HK-2 (cell line): Measurements from ENCODE around the gene PADI1.
"Not testable (repeated sequence)": the region's sequence is repeated elsewhere in the genome, so short reads cannot be mapped to it uniquely, and the experiment has no call there.

ENCODE experiments used
- DNase-seq: peaks from one replicate; pipeline ENCODE4 v3.0.0-alpha.2; 2018; ENCODE audit not compliant: unreplicated experiment

The PADI1 gene

DNA sequence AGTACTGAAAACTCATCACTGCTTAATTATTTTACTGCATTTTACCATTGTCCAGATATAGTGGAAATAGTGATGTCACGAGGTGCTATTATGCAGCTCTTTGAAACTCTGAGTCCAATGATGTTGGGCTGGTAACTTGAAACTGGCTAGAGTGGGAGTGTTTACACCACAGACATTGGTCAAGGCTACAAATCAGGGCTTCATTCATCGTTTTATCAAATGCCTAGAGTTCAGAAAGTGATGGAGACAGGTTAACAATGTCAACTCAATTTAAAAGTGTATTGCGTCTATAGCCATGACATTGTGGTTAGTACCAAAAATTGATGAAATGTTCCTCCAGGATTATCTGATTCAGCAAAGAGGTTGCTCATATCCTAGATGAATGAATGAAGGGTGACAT lies 12.7 kb downstream of the PADI1 start:
- DNase-seq, result no peak

DNA sequence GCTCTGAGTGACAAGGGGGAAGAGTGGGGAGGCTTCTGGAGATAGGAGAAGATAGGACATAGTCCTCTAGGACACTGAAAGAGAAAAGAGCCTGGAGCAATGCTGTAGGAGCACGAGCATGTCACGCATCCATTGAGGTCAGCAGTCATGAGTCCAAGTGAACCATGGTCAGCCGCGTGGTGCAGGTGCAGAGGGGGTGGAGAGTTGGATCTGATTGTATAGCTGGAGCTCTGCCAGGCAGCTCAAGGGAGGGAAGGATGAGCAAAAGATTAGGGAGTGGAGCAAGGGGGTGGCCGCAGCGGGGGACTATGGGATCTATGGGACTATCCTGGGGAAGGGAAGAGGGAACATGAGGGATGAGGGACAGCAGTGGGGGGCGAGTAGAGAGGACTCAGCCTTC lies 14.0 kb downstream of the PADI1 start:
- no peak for DNase-seq

DNA sequence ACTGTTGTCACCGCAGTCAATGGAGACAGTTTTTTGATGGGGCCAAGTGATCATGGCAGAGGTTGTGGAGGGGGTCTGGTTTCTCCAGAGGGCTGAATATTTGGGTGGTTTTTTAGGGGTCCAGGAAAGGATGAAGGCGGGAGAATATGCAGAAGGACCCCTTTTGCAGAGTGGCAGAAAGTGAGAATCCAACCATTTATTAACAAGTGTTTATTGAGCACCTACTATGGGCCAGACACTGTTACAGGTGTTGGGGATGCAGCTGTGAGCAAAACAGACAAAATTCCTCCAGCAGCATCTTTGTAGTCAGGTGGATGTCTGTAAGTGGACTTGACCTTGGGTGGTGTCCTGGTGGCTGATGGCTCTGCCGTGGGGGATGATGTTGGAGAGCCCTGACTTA lies 15.4 kb downstream of the PADI1 start:
- no peak for DNase-seq

DNA sequence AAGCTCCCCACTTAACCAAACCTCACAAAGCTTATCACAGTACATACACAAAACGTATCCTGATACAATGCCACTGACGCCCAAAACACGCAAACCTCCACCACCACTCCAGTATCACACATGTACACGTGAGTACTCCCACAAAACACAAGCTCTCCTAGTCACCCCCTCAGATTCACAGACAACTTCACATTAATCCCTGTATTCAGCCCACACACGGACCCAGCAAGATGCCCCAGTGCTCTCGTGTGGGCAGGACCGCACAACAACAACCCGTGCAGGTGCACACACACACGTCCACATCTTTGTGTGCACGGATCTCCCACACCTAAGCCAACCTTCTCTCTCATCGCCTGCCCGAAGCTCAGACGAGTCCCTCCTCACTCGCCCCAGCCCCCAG lies 17.6 kb downstream of the PADI1 start:
- DNase-seq, result no peak

DNA sequence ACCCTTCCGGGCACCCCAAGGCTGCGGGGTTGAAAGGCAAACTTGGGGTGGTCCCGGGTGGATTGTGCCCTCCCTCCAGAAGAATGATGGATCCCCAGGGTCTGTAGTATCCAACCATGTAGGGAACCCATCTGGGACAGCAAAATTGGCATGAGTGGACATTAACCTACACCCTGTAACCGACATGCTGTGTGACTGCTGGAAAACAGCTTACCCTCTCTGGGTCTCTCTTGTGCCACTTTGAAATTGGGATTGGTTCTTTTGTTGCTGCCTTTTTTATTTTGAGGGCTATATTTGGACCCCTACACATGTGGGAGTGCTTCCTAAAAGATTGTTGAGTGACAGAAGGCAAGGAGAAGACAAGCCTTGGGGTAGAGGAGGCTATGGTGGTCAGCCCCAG lies 19.5 kb downstream of the PADI1 start:
- DNase-seq, result no peak

DNA sequence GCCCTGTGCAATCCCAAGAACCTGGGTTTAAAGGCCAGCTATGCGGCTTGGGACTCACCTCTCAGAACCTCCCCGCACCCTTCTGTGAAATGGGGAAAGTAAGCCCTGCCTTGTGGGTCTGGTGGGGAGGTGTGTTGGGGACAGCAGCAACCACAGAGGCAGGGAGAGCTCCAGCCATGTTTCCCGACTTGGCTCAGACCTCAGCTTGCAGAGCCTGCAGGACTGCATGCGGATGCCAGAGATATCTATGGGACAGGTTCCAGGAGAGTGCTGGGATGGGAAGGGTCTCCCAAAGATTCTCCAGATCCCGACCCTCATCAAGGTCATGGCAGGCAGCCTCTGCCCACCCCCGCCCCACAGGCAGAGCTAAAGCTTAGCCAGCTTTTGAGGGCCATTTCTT lies 20.2 kb downstream of the PADI1 start:
- DNase-seq, result no peak

DNA sequence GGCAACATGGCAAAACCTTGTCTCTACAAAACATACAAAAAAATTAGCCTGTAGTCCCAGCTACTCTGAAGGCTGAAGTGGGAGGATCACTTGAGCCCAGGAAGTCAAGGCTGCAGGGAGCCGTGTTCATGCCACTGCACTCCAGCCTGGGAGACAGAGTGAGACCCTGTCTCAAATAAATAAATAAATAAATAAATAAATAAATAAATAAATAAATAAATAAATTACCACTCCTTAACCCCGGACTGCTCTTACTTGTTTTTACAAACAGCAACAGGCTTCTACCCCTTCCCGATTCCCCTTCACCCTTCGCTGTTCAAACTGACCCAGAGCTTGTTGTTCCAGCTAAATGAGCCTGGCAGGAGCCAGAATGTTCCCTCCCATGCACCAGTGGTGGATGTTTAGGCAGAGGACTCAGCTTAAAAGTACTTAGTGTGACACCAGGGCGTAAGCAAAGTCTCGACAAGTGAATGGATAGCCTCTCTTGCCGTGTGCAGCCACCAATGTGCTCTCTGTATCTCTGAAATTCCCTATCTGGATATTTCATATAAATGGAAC lies 22.5 kb downstream of the PADI1 start:
- no peak for DNase-seq

DNA sequence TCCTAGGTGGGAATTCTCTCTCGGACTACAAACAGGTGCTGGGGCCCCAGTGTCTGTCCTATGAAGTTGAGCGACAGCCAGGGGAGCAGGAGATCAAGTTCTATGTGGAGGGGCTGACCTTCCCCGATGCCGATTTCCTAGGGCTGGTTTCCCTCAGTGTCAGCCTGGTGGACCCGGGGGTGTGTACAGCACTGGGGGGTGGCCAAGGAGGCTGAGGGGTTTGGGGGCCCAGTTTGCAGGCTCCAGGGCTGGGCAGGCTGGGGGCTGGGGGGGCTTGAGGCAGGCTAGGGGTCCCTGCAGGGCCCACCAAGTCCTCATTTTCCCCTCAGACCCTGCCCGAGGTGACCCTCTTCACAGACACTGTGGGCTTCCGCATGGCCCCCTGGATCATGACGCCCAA lies 23.7 kb downstream of the PADI1 start:
- no peak for DNase-seq

DNA sequence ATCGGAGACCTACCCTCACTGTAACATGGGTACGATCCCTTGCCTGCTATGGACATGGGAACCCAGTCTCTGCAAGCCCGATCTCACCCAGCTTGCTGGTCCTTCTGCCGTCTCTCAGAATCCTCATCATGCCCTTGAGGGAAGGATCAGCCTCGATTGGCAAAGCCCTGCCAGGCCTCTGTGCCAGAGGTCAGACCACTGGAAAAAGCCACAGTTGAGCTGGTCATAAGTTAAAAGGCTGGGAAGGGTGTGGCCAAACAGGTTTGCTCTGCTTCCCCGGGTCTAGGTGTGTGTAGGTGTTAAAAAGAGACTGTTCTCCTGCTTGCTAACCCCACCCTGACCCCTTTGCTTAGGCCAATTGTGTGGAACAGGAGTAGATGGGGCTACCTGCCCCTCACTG lies 24.5 kb downstream of the PADI1 start:
- DNase-seq, result no peak

DNA sequence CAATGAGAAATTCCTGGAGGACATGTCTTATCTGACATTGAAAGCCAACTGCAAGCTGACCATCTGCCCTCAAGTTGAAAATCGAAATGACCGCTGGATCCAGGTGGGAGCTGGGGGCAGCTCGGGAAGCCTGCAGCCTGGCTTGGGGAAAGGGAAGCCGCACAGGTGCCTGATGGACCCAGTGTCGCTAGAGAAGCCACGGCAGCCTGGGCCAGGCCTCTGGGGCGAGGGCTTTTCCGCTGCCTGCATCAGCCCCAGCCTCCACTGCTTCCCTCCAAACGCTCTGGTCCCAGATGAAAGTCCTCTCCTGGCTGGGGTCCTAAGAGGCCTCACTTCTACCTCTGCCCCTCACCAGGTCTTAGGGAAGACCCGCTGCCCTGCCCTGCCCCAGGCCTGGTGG lies 25.2 kb downstream of the PADI1 start:
- no peak for DNase-seq

DNA sequence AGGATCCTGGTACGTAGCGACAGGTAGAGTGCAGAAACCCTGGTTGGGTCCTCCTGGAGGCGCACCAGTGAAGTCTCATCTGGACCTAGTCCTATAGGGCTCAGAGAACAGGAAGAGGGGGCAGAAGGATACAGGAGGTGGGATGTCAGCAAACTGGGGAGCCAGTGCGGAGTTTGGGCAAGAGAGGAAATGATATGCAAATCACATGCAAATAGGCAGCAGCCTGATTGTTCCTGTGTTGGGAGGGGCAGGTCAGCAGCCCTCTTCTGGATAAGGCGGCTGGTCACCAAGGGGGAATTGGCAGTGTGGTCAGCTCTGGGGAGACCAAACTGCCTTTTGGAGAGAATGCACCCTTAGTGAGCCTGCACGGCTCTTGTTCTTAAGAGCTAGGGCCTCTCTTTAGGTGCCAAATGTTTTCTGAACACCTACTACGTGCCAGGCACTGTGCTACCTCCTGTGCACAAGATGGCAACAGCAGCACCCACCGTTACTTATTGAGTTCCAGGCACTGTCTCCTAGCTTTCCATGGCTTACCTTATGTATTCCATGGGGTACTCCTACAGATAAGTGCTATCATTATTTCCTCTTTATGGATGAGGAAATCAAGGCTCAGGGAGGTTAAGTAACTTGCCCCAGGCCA lies 25.9 kb downstream of the PADI1 start:
- no peak for DNase-seq

DNA sequence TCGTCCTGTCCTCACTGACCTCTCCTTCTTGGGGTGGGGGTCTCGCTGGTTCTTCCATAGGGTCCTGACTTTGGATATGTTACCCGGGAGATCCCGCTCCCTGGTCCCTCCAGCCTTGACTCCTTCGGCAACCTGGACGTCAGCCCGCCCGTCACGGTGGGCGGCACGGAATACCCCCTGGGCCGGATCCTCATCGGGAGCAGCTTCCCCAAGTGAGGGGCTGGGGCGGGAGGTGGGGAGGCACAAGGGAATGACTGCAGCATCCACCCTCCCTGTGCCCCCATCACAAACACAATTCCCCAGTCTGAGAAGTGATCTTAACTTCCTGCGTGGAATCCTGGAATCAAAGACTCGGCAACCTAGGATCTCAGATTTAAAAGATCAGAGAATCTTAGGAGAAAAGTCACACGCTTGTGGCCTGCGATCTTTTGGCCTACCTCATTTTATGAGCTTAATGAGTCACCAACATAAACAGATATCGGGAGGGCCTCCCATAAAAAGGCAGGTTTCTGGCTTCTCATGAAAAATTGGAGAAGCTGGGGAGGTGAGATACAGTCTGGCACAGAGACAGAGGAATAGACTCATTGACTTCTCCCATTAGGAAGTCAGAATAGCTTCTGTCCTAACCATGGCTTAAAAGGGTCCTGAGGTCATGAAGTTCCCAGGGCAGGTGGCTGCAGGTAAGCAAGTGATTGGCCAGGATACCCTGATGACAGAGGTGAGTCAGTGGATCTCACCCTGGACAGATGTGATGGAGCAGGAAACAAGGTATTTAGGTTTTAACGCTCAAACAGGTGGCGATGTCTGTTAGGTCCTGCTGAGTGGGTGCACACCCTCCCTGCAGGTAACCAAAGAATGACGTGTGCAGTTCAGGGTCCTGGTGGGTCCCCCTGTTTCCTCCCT lies 28.1 kb downstream of the PADI1 start:
- DNase-seq, result peak; percentile 70

DNA sequence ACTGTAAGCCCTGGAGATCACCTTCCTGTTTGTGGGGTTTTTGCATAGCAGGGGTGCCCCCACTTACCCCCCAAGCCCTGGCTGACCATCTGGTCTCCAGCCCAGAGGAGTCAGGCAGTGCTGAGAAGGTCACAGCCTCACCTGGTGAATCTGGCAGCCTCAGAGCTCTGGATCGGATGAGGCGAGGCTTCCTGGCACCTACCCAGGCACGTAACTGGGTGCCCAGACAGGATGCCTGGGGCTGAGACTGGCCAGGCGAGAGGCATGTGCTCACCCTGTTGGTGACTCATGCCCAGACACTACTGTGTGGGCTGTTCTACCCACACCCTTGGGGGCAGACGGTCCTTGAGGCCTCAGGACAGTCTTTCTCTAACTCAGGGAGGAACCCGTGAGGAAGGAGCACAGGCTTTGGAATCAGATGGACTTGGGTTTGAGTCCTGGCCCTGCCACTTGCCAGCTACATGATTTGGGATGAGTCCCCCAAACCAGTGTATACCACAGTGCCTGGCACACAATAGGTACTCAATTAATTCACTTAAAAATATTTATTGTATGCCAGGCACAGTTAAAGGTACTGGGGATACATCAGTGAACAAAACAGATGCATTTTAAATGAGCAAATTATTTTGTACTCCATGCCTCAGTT lies 28.9 kb downstream of the PADI1 start:
- peak; percentile 97 for DNase-seq

DNA sequence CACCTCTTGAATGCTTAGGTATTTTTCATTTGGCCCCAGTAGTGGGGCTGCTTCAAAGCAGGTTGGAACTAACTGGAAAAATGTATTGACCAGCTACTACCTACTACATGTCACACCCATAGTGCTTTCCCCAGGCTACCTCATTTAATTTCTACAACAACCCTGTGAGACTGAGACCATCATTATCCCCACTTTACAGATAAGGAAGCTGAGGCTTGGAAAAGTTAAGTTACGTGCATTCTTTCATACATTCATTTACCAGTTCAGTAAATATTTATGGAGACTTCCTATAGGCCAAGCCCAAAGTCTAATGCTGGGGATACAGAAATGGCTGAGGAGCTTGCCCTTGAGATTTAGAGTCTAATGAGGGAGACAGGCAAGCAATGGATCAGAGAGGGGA lies 29.5 kb downstream of the PADI1 start:
- no peak for DNase-seq

DNA sequence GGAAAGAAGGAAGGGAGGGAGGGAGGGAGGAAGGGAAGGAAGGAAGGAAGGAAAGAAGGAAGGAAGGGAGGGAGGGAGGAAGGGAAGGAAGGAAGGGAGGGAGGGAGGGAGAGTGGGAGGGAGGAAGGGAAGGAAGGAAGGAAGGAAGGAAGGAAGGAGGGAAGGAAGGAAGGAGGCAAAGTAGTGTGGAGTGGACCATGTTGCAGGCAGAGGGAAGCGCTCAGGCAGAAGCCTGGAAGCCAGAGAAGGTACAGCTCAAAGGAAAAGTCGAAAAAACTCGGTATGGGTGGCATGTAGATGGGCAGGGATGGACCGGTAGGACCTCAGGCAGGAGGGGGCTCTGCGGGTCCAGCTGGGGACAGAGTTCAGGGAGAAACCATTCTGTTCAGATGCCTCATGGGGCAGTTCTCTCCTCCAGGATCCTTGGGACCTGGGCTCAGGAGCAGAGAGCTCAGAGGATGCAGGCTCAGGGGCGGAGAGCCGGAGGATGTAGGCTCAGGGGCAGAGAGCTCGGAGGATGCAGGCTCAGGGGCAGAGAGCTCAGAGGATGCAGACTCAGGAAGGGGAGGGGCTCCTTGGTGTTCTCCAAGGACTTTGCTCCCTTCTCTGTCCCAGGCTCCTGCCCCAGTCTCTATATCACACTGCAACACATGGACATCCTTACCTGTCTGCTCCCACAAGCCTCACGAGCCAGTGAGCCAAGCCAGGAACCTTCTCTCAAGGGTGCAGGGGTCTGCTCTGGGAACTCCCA lies 30.4 kb downstream of the PADI1 start:
- no peak for DNase-seq

DNA sequence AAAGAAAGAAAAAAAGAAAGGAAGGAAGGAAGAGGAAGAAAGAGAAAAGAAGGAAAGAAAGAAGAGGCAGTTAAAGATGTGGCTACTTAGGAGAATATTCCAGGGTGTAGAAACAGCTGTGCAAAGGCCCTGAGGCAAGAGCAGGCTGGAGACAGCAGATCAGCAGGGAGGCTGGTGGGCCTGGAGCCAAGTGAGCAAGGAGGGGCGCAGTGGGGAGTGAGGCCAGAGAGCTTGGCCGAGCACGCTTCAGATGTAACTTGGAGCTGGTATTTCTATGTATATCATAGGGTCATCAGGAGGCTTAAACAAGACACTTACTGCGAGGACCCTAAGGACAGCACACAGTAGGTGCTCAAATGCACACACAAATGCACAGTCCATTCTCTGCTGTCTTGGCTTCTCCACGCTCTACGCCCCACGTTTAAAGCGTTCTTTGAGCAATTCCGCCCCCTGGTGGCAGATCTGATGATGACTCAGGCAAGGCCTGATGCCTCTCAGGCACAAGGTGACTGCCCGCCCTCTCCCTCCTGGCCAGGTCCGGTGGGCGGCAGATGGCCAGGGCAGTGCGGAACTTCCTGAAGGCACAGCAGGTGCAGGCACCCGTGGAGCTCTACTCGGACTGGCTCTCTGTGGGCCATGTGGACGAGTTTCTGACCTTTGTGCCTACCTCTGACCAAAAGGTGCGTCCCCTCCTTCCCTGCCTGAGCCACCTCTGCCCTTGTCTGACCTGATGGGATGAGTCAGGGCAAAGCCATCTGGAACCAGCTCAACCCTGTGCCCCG lies 32.0 kb downstream of the PADI1 start:
- DNase-seq, result peak; percentile 97

DNA sequence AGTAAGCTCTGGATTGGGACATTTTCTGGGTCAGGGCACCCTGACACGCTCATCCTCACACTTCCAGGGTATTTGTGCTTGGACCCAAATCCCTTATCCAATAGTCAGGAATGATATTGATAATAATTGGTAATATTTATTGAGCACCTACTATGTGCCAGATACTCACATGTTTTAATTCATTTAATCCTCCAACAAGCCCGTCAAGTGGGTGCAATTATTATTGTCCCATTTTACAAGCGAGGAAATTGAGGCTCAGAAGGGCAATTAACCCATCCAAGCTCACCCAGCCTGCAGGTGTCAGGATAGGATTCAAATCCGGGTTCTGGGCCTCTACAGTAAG lies 32.6 kb downstream of the PADI1 start:
- DNase-seq, result no peak

DNA sequence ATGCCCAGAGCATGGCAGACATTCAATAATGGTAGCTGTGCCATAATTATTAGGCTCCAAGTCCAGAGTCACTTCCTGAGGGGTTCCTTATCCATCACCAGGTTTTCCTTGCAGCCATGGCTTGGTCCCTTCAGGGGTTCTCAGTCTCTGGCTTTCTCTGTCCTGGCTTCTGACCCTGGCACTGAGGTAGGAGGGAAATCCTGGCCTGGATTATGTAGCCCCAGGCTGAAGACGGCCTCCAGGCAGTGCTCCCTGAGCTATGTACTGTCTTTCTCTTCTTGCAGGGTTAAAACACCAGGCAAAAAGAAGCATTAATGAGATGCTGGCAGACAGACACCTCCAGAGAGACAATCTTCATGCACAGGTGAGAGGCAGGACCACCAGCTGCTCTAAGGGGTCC lies 34.5 kb downstream of the PADI1 start:
- peak; percentile 63 for DNase-seq

DNA sequence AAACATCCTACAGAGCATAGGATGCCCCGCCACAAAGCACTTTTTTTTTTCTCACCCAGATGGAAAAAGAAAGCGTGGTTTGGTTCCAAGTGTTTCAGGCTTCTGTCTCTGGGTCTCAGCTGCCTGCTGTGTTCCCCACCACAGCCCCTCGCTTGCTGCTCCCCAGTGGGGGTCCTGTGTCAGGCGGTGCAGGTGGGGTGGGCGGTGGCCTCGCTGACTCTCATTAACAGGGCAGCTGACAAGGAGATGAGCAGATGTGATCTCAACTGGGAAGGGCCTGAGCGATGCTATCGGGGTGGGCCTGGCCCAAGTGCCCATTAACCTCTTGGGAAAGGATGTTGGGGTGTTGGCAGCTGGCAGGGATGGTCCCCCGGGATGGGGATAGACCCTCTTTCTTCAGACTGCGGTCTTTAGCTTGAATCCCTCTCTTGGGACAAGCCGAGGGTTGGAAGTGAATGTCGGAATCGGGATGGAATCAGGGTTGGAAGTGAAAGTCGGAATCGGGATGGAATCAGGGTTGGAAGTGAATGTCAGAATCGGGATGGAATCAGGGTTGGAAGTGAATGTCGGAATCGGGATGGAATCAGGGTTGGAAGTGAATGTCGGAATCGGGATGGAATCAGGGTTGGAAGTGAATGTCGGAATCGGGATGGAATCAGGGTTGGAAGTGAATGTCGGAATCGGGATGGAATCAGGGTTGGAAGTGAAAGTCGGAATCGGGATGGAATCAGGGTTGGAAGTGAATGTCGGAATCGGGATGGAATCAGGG lies 36.3 kb downstream of the PADI1 start:
- not testable (repeated sequence) for DNase-seq

DNA sequence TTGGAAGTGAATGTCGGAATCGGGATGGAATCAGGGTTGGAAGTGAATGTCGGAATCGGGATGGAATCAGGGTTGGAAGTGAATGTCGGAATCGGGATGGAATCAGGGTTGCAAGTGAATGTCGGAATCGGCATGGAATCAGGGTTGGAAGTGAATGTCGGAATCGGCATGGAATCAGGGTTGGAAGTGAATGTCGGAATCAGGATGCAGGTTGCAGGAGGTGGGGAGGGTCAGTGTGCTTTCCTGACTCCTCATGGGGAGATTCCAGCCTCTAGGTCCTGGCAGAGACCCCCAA lies 36.8 kb downstream of the PADI1 start:
- DNase-seq, result not testable (repeated sequence)

DNA sequence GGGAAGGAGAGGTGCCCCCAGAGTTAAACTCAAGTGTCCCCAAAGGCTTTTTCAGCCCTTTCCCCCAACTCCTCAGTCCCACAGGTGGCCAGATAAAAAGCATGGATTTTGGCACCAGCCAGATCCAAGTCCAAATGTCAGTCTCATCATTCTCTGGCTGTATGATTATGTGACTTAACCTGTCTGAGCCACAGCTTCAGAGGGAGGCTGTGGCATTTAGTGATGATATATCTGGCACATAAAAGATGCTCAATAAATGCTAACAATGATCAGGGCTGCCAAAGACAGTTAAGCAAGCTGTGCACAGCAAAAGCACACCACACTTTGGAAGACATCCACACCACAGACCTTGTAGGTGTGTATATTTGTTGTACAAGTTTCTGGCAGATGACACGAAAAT lies 38.3 kb downstream of the PADI1 start:
- no peak for DNase-seq
